ENCODE measurements around the gene PGAP1. TPM values are rescaled to one million over a fixed set of nuclear protein-coding genes. Genes with fewer than 3 reads are reported as not detected.
A peak's percentile ranks its signal among the peaks of the same experiment; 100 is the strongest.

Gene PGAP1
- polyA plus RNA-seq, 1 experiment = 2.5 TPM

- CTCF ChIA-PET = interaction anchor here (0.5 to 0.8 kb wide), 2 partner anchors 27 to 56 kb away, joined by 4 to 5 read pairs; no protein-coding TSS in a partner anchor
- peak overlapping the region; percentile 97 for H3K4me3 ChIP-seq (ENCODE audit: low read depth, low read length)
- no peak for DNase-seq (ENCODE audit: low read depth)
- H3K27me3 ChIP-seq (ENCODE audit: control insufficient read depth, insufficient read depth, low read length) = no peaks in the 10 kb centered on the region
- POLR2A ChIA-PET = no interaction called here
- no peak for TF ChIP-seq CTCF (IDR thresholded peaks at IDR 0.05; ENCODE audit: insufficient read depth, low read depth, low read length)
- H3K36me3 ChIP-seq (ENCODE audit: control insufficient read depth, insufficient read depth, low read length) = no peaks in the 10 kb centered on the region
Measured at GRCh38 chr2:196927376-196928225, 1.1 kb upstream of the PGAP1 start.

DNA sequence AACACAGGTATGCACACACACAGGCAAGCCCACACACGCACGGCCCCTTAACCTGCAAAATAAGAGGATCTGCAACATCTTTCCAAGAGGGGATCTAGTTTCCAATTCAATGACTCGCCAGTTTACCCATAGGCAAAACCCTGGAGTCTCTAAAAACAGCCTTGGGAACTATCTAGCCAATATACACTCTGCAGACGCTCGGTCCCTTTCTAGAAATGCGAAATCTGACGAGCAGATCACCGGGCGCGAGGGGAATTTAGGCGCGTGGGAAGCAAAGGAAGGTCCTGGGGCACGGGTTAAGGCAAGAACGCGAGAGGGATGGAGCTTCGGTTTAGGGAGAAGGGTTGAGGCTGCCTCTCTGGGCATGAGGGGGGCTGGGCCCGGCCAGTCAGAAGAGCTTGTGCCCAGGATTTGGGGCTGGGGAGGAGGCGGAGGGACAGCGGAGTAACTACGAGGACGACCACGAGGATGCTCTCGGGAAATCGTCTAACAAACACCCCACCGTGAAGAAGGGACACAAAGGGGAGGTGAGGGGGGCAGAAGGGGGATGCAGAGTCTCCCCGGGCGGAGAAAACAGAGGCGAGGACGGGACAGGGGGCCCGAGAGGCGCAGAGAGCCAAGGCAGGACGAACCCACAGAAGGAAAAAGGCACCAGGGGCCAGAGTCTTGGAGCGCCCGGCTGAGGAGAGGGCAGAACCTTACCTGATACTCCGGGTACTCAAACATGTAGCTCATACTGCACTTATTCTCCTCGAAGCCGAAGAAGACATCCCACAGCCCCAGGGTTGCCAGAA is 542 bp downstream of the PGAP1 start:
- peak overlapping the region; percentile 97 for H3K4me3 ChIP-seq (ENCODE audit: low read depth, low read length)
- TF ChIP-seq CTCF (IDR thresholded peaks at IDR 0.05; ENCODE audit: insufficient read depth, low read depth, low read length) = no peak
- CTCF ChIA-PET = interaction anchor here (0.7 kb wide), 1 partner anchor 10 kb away, joined by 3 read pairs; no protein-coding TSS in a partner anchor
- POLR2A ChIA-PET = interaction anchor here (0.5 kb wide), 1 partner anchor 11 kb away, joined by 9 read pairs; no protein-coding TSS in a partner anchor
- no peaks in the 10 kb centered on the region for H3K36me3 ChIP-seq (ENCODE audit: control insufficient read depth, insufficient read depth, low read length)
- no peaks in the 10 kb centered on the region for H3K27me3 ChIP-seq (ENCODE audit: control insufficient read depth, insufficient read depth, low read length)
- DNase-seq (ENCODE audit: low read depth) = no peak

DNA sequence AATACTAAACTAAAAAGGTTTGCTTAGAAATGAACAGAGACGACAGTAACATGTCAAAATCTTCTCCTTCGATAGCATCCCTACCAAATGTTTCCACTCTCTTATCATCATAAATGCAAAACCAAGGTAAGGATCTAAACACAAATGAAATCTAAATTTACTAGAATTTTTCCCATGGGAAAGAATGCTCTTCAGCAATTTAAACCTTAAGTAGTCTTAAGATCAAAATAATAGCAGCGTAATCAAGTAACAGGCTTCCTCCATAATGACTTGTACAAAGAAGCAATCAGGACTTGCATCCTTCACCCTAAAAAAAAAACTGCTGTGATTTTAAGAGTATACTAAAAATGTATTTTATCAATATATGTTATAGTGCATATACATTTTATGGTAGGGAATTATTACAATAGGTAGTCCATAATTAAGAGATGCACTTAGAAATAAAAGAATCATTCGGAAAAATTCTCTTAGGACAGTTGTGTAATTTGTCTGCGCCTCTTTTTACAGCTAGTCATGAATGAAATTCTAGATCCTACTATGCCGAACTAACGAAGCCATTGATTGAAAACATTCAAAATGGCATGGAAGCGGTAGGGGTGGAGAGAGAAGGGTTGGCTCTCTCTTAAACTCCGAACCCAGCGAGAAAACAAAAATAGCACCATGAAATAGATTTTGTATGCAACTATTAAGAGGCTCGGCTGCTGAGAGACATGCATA is 1.3 kb downstream of the PGAP1 start:
- TF ChIP-seq CTCF (IDR thresholded peaks at IDR 0.05; ENCODE audit: insufficient read depth, low read depth, low read length) = no peak
- Histone ChIP-seq H3K4me3 (ENCODE audit: low read depth, low read length) (peak overlapping the region; percentile 97), H3K36me3 (ENCODE audit: control insufficient read depth, insufficient read depth, low read length) (no peaks in the 10 kb centered on the region), H3K27me3 (ENCODE audit: control insufficient read depth, insufficient read depth, low read length) (no peaks in the 10 kb centered on the region)
- CTCF ChIA-PET = interaction anchor here (0.7 kb wide), 3 partner anchors 11 to 86 kb away, joined by 3 read pairs; no protein-coding TSS in a partner anchor
- DNase-seq (ENCODE audit: low read depth) = no peak
- POLR2A ChIA-PET = no interaction called here

DNA sequence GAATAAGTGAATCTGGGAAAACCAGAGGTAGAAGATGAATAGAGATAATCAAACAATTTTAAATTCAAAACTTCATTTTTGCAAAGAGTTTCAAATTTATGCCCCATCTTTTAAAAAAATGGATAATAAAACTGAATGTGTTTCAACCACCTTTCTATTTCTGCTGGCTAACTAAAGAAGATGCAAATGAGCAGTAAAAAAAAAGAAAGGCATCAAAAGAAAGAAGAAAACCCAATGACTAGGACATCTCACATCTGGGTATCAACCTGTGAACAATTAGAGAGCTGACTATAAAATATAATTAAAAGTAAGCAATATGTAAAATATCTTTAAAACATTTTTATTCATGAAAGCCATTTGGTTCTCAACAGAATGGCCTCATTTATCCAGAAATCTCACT is 2.5 kb downstream of the PGAP1 start:
- Histone ChIP-seq H3K36me3 (ENCODE audit: control insufficient read depth, insufficient read depth, low read length) (no peaks in the 10 kb centered on the region), H3K4me3 (ENCODE audit: low read depth, low read length) (no peak overlapping the region), H3K27me3 (ENCODE audit: control insufficient read depth, insufficient read depth, low read length) (no peaks in the 10 kb centered on the region)
- ChIA-PET CTCF (interaction anchor here (0.5 to 1.2 kb wide), 2 partner anchors 74 to 175 kb away, joined by 3 read pairs; no protein-coding TSS in a partner anchor), POLR2A (no interaction called here)
- DNase-seq (ENCODE audit: low read depth) = no peak
- no peak for TF ChIP-seq CTCF (IDR thresholded peaks at IDR 0.05; ENCODE audit: insufficient read depth, low read depth, low read length)
